Activated CD4-positive, alpha-beta T cell treated with anti-CD3 and anti-CD28 coated beads, Interleukin-2, Interleukin-6, amounts not matched to agents 100 ng/mL and 50 ng/mL, durations not matched to agents 16 hours and 8 hours (primary cell): Measurements from ENCODE around the gene MORC2.

Experiments
- DNase-seq: peaks from one replicate; pipeline ENCODE4 v3.0.0-alpha.2; 2020

MORC2 gene

DNA sequence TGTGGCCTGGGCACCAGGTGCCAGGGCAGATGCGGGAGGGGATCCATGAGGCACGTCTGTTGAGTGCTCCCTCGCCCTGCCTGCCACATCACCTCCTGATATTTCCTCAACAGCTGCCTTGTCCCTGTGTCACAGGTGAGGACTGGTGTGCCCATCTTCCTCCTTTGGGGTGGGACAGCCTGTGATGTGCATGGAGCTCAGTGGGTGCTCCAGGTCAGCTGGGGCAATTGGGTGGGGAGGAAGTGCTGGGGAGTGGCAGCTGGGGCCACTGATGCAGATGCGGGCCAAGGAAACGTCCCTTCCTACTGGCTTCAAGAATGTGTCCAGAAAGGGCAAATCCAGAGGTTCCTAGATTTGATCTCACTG lies 83.6 kb downstream of the MORC2 start:
- no peak for DNase-seq

GRCh38 chr22:30884211-30885000 lies 84.2 kb downstream of the MORC2 start:
- DNase-seq, result no peak

- DNase-seq, result no peak
These were observed 84.9 kb downstream of the MORC2 start for GRCh38 chr22:30883586-30884145.

DNA sequence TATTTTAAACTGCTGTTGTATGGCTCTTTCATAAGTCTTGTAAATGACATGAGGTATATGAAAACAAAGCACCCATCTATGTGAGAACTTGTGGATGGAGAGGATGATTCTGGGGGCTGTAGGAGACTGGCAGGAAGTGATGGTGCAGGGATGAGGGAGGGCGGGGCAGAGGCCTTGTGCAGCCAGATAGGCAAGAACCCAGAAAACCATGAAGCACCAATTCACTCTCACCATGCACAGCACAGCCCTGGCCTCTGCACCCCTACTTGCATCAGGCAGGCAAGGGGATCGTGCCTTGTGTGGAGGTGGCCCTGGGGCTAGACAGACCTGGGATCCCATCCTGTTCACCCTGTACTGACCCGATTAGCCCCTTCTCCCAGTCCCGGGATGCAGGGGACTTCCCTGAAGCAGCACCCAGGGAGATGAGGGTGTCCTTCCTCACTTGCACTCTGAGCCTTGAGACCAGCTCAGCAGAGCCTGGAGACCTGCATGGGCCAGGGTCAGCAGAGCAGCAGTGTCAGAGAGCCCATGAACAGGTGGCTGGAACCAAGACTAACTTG lies 85.5 kb downstream of the MORC2 start:
- DNase-seq, result no peak

GRCh38 chr22:30882184-30882717 lies 86.3 kb downstream of the MORC2 start:
- no peak for DNase-seq

- DNase-seq, result no peak
These were observed 87.0 kb downstream of the MORC2 start for GRCh38 chr22:30881361-30882183.

DNA sequence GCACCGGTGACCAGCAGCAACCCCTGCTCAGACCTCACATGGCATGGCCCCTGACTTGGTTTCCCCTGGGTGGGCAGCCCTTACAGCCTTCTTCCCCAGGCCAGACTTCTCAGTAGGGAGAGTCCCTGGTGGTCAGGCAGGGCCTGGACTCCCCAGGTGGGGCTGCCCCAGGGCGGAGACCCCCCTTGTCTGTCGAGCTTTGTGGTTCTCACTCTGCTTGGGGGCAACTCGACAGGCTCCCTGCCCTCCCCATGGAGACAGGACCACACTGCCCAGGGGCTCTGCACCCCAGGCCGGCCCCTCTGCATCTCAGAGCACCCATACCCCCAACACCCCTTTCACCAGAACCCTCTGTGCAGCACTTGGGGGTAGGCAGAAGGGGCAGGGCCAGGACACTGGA lies 87.7 kb downstream of the MORC2 start:
- no peak for DNase-seq

DNA sequence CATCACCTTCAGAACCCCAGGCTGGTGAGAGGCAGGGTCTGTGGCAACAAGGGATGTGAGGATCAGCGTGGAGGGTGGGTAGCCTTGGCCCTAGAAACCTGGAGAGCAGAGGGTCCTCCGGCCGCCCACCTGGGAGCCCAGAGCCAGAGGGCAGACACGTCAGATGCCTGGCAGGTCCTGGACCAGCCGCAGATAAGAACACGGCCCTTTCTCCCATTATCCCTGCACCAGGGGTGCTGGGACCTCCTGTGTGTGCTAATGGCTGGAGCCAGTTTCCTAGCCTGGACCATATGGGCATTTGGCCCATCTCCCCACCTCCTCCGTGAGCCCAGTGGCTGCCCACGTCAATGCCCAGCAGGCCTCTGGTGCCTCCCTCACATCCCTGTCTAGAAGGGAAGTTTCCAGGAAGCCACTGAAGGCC lies 88.4 kb downstream of the MORC2 start:
- no peak for DNase-seq

DNA sequence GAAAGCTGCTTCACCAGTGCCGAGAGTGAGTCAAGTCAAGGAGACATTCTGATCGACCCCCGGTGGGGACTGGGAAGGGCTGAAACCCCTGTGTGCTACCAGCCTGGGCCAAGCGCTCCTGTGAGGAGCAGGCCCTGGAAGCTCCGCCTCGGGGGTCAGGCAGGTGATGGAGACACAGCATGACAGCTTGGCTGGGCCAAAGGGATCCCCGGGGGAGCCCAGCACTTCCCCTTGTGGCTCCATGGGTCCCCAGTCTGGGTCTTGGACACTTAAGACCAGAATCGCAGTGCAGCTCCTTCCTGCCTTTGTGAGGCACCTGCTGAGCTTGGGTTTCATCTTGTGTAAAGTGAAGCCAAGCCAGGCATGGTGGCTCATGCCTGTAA lies 89.2 kb downstream of the MORC2 start:
- no peak for DNase-seq

DNA sequence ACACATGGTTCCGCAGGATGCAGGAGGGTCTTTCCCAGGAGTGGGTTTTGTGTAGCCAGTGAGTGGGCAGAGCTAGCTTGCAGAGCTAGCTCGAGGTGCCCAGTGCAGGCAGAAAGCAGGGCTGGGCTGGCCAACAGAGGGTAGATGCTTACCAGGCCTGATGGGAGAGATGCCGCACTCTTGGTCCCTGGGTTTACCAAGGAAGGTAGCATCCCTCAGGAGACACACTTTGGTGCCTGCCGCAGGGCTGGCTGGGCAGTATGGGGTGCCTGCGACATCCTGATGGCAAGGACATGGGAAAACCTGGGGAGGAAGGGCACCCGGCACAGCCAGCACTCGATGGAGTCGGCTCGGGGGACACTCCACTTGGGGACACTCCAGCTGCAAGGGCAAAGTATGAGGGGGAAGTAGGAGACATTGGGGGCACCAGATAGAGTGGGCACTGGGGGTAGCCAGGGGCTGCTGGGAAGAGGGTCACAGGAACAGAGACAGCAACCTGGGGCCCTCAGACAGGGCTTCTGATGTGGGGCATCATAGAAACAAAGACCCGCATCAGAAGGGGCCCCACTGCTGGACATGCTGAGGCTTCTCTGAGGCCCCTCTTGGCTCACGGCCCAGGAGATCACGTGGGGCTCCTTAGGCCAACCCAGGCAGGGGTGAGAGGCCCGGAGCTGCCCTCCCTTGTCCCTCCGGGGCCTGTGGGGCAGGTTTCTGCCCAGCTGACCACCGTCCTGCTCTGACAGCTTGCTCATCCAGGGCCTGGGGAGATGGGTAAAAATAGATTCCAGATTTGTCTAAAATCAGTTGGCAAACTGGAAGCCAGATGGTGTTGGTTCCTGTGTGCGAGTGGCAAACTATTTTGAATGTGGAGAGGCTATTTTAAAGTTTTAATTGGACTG lies 89.8 kb downstream of the MORC2 start:
- no peak for DNase-seq

- DNase-seq, result no peak
These were observed 90.7 kb downstream of the MORC2 start for GRCh38 chr22:30877662-30878515.

DNA sequence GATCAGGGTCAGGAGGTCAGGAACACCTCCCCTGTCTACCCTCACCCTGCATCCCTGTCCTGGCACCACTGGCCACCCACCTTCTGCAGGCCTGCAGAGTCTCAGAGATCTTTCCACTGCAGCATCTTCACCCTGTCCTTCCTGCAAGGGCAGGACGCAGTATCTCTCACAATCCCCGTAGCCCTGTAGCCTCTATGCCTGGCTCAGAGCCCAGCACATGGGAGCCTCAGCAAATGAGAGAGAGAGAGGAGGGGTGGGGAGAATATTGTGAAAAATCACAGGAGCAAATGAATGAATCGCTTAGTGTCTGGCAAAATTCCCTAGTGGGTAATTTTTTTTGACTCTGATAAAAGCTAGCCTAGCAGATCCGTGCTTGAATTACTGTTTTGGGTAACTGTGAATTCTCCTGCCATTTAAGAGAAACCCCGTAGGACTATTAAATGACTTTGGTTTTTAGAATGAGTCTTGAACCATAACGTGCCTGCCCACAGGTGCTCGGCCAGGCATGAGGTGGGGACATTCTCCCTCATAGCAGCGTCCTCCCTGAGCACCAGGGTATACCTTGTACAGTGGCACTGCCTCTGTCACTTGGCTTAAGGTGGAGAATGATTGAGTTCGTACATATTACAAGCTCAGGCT lies 91.5 kb downstream of the MORC2 start:
- no peak for DNase-seq

DNA sequence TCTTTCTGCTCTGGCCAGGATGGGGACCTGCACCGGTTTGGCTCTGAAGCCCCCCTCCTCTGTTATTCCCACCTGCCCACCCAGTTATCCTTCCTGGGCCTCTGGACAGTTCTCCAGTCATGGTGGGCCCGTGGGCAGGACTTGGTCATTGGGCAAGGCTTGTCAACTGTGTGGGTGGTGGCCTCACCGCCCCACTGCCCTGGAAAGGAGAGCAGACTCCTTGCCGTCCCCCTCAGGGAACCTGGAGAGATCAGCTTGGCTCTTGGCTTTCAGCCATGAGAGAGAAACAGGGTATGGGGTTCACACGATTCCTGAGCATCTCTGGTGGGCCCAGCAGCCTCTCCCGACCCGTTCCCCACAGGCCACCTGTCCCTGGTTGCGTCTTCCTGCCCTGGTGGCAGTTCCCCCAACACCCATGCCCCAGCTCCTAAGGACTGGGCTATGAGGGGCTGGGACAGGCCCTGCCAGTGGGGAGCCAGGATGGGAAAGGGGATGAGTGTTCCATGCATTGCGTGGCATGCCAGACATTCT lies 92.3 kb downstream of the MORC2 start:
- no peak for DNase-seq

DNA sequence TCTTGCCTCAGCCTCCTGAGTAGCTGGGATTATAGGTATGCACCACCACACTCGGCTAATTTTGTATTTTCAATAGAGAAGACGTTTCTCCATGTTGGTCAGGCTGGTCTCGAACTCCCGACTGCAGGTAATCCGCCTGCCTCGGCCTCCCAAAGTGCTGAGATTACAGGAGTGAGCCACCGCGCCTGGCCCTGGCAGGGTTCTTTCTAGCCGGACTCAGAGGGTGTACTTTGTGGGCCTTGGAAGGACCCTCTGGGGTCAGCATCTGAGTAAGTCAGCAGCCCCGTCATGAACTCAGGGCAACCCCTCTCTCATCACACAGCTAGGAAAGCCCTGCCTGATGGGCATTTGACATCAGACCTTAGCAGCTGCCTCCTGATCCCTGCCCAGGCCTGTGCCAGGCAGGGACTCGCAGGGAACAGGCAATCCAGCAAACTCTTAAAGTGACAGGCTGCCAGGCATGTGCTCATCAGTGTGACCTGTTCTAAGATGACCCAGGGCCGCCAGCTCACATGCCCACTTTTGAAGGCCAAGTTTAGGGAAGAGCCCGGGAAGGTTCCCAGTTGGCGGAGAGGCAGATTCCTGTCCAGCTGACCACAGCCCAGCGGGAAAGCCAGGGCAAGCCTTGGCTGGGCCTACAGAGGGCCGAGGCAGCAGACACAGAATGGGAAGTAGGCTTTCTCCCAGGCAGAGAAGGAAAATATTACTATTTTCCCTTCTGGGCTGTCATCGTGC lies 92.9 kb downstream of the MORC2 start:
- no peak for DNase-seq
